DMS53 (cell line): Measurements from ENCODE around the gene KRT6C.
"Not testable (repeated sequence)": the region's sequence is repeated elsewhere in the genome, so short reads cannot be mapped to it uniquely, and the experiment has no call there.

Experiments
- DNase-seq: peaks from one replicate; lab custom pipeline; 2025; lab: John Stamatoyannopoulos, UW

Gene KRT6C

GRCh38 chr12:52499806-52500560, 26.4 kb upstream of the KRT6C start:
- DNase-seq = no peak

DNA sequence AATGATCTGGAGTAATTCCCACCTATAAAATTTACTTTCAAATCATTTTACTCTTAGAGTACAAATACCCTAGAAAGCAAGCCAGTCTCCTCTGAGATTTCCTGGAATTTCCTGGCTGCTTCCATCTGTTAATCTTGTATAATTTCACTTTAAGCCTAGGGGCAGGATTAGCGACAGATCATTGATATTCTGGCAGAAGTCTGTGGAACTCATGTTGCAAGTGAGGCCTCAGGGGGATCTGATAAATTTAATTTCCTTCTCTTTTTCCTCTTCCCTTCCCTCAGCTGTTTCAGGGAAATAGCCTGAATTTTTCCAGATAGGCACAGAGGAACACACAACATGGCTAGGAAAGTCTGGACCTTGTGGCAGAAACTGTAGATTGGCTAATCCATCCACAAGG, 25.3 kb upstream of the KRT6C start:
- DNase-seq = no peak

DNA sequence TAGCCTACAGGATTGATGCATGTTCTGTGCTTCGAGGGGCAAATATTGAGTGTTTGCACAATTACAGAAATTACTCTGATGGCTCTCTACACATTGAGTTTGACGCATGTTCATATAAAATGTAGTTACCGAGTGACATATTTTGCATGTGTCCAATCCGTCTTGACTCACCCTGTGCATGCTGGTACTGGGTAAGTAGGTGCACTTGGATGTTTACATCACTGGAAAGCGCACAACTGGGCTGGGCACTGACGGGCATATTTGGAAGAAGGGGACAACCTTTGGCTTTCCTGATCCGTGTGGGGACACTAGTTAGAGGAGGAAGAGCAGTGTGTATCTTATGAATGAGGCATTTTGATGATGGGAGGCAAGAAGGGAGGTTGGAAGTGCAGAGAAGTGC, 24.4 kb upstream of the KRT6C start:
- DNase-seq = no peak

DNA sequence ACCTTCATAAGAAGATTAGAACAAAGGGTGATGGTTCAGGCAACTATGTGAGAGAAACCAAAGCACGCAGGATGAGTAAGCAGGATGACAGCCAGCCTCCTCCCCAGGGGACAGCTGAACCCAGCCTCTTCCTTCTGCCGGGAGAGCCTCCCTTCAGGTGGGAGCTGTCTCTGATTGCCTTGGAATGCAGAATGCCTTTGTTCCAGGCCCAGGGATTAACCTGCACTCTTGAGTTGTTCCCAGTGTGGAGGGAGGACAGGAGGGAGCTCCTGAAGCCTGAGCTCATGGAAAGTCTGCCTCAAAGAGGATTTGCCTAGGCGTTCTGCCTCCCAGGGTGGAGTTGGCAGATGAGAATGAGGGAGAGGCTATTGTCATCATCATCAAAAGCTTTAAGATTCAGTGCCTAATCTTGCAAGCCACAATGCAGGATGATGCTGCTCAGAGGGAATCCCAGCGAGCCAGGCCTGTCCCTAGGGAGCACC, 23.0 kb upstream of the KRT6C start:
- DNase-seq = no peak

DNA sequence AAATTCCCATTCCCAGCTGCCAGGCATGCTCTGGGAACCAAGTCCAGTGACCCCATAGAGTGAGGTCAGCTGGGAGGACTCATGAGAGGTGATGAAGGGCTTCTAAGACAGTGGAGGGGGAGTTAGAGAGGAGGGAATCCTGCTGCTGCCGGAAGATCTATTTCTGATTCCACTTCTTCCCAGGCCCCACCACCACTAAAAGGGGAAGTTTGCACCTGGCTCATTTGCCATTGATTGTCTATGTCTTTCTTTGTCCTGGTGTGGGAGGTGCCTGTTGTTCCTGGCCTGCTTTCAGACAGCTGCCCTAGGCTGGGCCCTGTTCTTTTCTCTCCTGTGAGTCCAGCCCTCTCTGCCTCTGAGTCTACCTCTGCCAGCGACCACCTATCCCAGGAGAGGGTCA, 22.4 kb upstream of the KRT6C start:
- no peak for DNase-seq

DNA sequence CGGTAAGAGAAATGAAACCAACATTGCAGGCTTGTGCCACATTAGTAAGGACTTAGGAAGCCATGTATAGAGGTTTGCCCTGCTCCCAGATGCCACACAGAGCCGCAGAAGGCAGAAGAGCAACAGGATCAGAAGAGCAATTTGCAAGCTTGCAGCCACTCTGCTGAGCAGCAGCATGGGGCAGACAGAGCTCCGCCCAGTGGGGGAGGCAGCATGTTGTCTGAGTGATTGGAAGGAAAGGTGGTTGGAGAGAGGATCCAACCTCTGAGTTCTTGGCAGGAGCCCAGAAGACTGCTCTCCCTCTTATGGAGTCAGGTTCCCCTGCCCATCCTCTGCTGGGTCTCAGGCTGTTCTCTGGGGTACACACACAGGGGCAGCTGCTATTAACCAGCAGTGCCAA, 21.8 kb upstream of the KRT6C start:
- DNase-seq = no peak

GRCh38 chr12:52494518-52494917, 20.9 kb upstream of the KRT6C start:
- no peak for DNase-seq

GRCh38 chr12:52494100-52494499, 20.5 kb upstream of the KRT6C start:
- no peak for DNase-seq

DNA sequence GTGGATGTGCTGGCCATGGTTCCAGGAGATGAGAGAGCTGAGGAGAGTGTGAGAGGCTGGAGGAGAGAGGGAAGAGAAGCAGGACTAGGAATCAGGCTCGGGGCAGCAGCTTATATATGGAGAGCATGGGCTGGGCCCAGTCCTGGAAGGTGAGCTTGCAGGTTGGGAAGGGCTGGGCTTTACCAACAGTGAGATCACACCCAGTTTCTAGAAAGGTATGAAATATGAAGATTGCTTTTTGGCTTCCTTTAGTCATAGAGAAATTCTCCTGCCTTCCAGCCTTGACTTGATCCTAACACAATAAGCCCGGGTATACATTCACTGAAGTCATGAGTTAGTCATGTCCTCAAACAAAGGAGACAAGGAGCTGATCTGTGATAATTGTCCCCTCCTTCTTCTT, 19.6 kb upstream of the KRT6C start, which contains the start of gene KRT6A:
Gene KRT6A (minus strand): TSS at position 86 of the 400 bp plus-strand sequence. CDS start 69 bp downstream, at position 17.
- DNase-seq = no peak

GRCh38 chr12:52492405-52492804, 18.8 kb upstream of the KRT6C start:
- not testable (repeated sequence) for DNase-seq

- not testable (repeated sequence) for DNase-seq
Measured at GRCh38 chr12:52491495-52491894, 17.9 kb upstream of the KRT6C start.

GRCh38 chr12:52488736-52489135, 15.1 kb upstream of the KRT6C start:
- DNase-seq = no peak

GRCh38 chr12:52487744-52488443, 14.3 kb upstream of the KRT6C start:
- DNase-seq = not testable (repeated sequence)

- no peak for DNase-seq
Measured at GRCh38 chr12:52487211-52487610, 13.6 kb upstream of the KRT6C start.

DNA sequence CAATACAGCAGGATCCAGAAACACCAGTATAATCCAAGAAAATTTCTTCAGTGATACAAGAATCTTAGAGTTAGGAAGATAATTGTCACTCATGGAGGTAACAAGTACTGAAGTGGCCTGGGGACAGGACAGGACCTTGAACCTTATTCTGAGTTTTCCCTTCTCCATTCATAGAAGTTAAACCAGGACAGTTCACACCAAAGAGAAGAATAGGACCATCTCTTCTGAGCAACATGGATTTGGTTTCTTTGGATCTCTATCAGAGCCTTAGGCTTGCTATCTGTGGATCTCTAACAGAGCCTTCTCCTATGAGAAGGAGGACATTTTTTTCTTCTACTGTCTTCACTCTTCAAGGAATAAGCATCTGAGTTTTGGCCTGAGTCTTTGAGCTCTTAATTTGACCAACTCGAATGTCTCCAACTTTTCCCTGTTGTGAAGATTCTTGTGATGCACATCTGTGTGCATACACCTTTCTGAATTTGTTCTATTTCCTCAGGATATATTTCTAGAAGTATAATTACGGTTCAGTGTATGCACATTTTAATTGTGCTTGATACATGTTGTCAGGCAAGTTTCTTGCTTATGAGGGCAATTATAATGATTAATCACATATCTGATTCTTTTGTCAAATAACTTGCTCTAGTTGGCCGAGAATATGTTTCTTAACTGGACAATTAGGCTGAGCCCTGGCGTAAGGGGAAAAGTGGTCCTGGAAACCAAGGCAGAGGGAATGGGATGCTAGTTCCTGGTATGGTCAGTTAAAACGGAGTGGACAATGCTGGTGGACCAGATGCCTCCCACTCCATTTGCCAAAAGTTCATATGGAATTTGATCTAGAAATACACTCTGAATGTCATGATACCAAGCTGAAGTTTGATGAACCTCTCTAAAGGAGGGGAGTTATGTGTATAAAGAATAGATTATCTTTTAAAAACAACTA, 12.8 kb upstream of the KRT6C start:
- no peak for DNase-seq

GRCh38 chr12:52480073-52480472, 6.5 kb upstream of the KRT6C start:
- no peak for DNase-seq

- no peak for DNase-seq
Measured at GRCh38 chr12:52477651-52478050, 4.0 kb upstream of the KRT6C start.

- DNase-seq = no peak
Measured at GRCh38 chr12:52474212-52474611, 607 bp upstream of the KRT6C start.

GRCh38 chr12:52469853-52470252, 3.8 kb downstream of the KRT6C start:
- DNase-seq = no peak

DNA sequence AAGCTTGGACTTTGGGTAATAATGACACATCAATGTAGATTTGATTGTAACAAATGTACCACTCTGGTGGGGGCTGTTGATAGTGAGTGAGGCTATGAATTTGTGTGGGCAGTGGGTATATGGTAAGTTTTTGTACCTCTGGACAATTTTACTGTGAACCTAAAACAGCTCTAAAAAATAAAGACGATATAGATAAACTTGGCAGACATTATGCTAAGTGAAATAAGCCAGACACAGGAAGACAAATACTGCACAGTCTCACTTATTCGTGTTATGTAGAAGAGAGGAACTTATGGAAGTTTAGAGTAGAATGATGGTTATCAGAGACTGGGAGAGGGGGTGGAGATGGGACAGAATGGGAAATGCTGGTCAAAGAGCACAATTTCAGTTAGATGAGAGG, 8.7 kb downstream of the KRT6C start:
- DNase-seq = no peak

DNA sequence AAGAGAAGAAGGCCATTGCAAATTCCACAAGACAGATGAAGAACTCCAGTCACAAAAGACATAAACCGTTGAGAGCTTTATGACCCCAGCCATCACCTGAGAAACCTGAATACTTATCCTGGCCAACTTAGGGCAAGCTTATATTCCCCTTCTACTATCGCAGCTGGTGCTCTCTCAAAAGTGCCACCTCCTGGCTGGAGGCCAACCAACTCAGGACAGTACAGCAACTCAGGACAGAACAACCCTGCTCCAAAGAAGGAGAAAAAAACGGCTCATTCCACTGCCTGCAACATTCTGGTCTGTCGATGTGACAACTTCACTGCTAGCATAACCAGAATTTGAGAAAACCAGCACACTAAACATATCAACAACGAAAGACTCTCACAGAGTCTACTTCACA, 11.9 kb downstream of the KRT6C start:
- DNase-seq = no peak

DNA sequence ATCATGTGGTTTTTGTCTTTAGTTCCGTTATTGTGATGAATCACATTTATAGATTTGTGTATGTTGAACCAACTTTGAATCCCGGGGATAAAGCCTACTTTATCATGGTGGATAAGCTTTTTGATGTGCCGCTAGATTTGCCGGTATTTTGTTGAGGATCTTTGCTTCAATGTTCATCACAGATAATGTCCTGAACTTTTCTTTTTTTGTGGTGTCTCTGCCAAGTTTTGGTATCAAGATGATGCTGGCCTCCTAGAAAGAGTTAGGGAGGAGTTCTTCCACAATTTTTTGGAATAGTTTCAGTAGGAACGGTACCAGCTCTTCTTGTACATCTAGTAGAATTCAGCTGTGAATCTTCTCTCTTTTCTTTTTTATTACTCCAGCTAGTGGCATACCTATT, 14.7 kb downstream of the KRT6C start:
- no peak for DNase-seq
